Activated CD8-positive, alpha-beta memory T cell treated with anti-CD3 and anti-CD28 coated beads, Interleukin-2, amount 50 U/mL, for 1 hour (primary cell): ENCODE results near the gene VTI1B.
A peak's percentile ranks its signal among the peaks of the same experiment; 100 is the strongest.
"Not testable (repeated sequence)": the region's sequence is repeated elsewhere in the genome, so short reads cannot be mapped to it uniquely, and the experiment has no call there.

ENCODE experiments used
- DNase-seq: peaks from one replicate; pipeline ENCODE4 v3.0.0-alpha.2; 2020; ENCODE audit errors: extremely low read depth

VTI1B gene

GRCh38 chr14:67630186-67630585 is 44.2 kb downstream of the VTI1B start:
- no peak for DNase-seq

DNA sequence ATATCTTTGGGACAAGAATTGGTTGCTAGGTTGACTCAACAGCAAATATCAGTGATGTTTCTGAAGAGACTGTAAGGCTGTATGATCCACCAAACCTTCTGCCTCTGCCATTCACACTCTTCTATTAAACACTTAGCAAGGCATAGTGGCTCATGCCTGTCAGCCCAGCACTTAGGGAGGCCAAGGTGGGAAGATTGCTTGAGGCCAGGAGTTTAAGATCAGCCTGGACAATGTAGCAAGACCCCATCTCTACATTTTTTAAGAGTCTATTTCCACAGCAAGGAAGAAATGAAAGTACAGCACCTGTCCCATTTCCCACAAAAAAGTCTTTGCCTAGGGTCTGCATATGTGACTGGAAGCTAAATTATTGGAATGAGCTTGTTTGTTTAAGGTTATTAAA is 46.9 kb downstream of the VTI1B start:
- no peak for DNase-seq

DNA sequence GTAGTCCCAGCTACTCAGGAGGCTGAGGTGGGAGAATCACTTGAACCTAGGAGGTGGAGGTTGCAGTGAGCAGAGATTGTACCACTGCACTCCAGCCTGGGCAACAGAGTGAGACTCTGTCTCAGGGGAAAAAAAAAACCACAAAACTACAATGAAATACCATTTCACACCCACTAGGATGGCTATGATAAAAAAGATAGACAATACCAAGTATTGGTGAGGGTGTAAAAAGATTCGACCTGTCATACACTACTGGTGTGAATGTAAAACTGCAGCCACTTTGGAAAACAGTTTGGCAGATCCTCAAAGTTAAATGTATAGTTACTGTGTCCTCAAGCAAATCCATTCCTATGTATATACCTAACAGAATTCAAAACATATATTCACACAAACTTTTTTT is 48.3 kb downstream of the VTI1B start:
- not testable (repeated sequence) for DNase-seq

DNA sequence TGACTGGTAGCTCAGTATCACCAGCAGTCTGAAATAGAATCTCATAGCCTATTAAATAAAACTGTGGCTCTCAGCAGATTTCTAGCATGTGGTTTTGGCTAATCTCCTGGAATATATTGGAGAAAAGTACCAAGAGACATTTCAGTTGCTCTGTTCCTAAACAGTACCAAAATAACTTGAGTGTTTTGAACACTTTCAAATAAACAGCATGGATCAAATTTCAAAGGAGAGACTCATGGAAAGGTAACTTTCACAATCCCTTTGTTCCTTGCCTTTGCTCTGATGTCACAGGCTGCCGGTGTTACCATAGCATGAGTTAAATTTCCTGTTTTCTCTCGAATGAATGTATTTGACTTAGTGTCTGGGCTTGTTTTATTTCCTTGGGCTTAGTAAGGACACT is 51.3 kb downstream of the VTI1B start:
- DNase-seq = no peak

GRCh38 chr14:67622675-67623074 is 51.8 kb downstream of the VTI1B start:
- DNase-seq = no peak

- DNase-seq = no peak
Measured at GRCh38 chr14:67620217-67620785, 54.1 kb downstream of the VTI1B start.

DNA sequence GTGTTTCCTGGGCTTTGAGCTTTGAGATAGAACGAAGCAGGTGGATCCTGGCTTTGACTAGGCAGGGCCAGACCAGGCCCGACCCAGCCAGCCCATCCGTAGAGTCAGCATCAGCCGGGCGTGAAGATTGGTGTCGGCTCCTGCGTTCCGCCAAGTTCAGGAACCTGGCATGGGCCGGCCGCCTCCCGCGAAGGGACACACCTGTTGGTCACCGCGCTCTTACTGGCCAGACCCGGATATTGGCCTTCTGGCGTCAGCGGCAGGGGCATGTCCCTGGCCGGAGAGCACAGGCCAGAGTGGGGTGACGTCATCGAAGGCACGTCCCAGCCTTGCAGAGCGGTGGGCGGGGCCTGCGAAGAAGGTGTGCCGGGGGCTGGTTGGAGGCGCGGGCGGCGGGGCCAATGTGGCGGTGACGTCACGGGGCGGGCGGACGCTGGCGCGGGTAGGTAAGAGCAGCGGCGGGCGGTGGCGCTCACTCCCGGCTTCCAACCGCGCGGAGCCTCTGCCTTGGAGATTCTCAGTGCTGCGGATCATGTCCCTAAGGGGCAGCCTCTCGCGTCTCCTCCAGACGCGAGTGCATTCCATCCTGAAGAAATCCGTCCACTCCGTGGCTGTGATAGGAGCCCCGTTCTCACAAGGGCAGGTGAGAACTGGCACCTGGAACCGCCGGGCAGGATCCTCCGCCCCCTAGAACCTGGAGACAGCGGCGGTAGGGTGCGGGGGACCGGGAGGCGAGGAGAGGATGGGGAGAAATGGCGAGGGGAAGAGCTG is 54.8 kb downstream of the VTI1B start, which contains the start of gene ARG2:
TSS of gene ARG2 (plus strand) at position 475 of the 771 bp plus-strand sequence. CDS start at position 533, 58 bp downstream.
- peak; percentile 95 for DNase-seq

GRCh38 chr14:67618617-67619063 is 55.8 kb downstream of the VTI1B start:
- DNase-seq = peak; percentile 49

DNA sequence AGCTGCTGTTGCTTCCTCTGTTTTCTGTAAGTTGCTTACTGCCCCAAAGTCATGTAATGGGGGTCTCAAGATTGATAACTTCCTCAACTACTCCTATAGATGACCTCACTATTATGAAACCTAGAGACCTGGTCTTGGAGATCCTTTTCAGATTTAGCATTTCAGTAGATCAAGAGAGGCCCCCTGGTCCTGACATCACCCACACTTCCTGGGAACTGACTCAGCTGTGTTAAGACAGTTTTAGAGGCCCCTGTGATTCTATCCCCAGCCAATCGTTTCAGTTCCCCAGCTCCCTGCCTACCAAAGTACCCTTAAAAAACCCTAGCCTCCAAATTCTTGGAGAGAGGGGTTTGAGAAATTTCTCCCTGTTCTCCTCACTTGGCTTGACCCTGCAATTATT is 63.9 kb downstream of the VTI1B start:
- no peak for DNase-seq

DNA sequence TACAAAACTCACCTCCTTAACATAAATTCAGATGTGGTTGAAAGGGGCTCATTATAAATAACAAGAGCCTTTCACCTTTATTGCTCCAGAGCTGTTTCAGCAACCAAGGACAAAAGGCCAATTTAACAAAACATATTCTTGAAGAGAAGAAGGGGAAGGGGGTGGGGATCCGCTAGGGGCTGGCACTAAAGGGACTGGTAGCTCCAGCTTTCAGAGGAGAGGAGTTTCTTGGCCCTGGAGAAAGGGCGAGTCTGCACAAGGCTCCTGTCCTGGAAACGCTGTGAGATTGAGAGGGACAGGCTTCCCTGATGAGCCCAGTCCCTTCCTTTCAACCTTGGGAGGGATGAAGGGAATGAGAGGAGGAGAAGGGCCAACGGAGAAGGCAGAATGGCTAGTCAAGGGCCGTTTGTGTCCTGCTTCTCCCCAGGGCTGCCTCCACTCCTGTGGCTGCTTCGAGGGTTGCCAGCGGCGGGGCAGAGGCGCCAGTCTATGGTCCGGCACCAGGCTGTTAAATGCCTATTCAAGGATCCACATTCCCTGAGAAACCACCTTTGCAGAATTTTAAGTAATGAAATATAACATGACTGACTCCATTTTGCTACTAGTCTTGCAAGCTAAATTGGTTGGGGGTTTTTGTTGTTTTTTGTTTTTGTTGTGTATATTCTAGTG is 64.7 kb downstream of the VTI1B start:
- no peak for DNase-seq

DNA sequence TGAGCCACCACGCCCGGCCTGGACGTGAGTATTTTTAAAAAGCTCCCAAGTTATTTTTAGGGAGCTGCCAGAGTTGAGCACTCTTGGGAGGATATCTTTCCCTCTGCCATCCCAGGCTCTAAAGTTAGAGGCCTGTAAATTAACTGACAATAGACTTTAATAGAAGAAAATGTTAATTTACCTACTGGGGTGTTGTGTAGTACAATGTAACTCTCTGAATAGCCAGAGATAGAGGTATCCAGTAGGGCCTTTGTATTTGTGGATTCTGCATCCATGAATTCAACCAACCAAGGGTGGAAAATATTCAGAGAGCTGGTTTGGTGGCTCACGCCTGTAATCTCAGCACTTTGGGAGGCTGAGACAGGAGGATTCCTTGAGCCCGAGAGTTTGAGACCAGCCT is 66.8 kb downstream of the VTI1B start:
- no peak for DNase-seq

GRCh38 chr14:67602995-67603545 is 71.4 kb downstream of the VTI1B start:
- DNase-seq = no peak

- no peak for DNase-seq
Measured at GRCh38 chr14:67602076-67602475, 72.4 kb downstream of the VTI1B start.

- DNase-seq = not testable (repeated sequence)
Measured at GRCh38 chr14:67600562-67600974, 73.9 kb downstream of the VTI1B start.

- DNase-seq = peak; percentile 69
Measured at GRCh38 chr14:67599698-67600561, 74.5 kb downstream of the VTI1B start, which contains the start of gene PIGH. PIGH (minus strand) TSS chr14:67600268; CDS start chr14:67600203, 65 bp downstream.
